Right lobe of liver (tissue), 4 donors: ENCODE data around the gene FAM163B.

Source experiments
- CTCF ChIP-seq, 4 donors: fragments of 200-600 bp in 3 of 4; fragments of 450-650 bp in 1 of 4; IDR thresholded peaks; one replicate each; pipeline versions ENCODE4 v1.5.1 to v1.8.0; 2016 to 2022; ENCODE audit warnings: antibody characterized with exemption in 4 of 4, mild to moderate bottlenecking in 2 of 4
- POLR2A ChIP-seq: fragments of 450-650 bp; IDR thresholded peaks from one replicate; pipeline ENCODE4 v1.6.1; 2017; ENCODE audit warnings: antibody characterized with exemption, mild to moderate bottlenecking
- donor health status: DM: no; HTN: no; CAD: no.
- donor health status: DM: no; HTN: no; CAD: no.
- donor health status: DM: no; HTN: yes; CAD: no.

DNA sequence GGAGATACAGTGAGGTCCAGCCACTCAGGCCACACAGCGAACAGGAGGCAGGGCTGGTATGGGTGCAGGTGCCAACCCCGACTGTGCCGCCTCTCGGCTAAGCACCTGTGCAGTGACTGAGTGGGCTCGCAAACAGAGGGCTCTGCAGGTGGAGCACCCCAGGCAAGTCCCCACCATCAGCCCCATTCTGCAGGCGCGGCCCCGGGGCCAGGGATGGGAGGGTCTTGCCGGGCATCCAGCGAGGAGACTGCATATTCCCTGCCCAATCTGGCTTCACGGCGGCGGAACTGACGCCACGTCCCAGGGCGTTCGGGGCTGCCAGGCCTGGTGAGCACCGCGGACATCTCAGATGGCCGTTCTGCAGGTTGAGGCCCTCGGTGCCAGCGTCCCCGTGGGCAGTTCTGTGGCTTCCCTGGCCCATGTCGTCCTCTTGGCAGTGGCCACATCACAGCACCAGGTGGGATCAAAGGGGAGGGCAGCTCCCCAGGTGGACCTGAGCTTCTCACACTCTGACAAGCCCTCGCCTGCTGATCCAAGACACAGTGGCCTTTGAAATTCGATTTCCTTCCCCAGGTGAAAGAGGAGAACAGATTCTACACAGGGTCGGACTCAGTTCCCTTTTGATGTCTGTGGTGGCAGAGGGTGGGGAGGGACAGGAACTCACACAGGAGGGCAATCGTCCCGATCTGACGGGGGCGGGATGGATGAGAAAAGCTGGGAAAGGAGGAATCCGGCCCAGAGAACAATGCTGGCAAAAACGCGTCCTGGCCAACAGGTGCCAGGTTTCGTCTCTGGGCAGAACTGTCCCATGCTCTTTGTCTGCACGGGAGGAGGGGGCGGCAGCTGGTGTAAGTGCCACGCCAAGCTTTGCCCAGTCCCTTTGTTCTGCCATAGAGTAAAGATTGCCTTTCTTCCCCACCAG is 45.8 kb upstream of the FAM163B start:
- TF ChIP-seq CTCF (IDR thresholded peaks at IDR 0.05) = no peak
- no peak for TF ChIP-seq POLR2A
